Measurements from ENCODE around the gene ACTG1.

DNA sequence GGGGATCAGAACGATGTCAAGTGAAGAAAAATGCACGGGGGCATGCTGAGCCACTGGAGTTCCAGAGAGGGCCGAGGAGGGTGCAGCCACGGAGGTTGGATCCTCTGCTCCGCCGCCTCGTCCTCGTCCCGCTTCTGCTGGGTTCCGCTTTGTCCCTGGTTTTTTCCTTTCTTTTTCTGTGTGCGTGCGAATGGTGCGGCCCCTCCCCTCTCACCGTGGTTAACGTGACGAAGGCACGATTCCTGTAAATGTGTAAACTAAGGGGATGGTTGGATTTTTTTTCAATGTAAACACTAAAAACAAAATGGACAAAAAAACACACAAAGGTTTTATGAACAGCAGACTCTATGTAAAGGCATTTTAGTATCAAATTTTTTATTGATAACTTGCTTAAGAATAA lies 46.7 kb downstream of the ACTG1 start:
- TF ChIP-seq, protein P1, sequence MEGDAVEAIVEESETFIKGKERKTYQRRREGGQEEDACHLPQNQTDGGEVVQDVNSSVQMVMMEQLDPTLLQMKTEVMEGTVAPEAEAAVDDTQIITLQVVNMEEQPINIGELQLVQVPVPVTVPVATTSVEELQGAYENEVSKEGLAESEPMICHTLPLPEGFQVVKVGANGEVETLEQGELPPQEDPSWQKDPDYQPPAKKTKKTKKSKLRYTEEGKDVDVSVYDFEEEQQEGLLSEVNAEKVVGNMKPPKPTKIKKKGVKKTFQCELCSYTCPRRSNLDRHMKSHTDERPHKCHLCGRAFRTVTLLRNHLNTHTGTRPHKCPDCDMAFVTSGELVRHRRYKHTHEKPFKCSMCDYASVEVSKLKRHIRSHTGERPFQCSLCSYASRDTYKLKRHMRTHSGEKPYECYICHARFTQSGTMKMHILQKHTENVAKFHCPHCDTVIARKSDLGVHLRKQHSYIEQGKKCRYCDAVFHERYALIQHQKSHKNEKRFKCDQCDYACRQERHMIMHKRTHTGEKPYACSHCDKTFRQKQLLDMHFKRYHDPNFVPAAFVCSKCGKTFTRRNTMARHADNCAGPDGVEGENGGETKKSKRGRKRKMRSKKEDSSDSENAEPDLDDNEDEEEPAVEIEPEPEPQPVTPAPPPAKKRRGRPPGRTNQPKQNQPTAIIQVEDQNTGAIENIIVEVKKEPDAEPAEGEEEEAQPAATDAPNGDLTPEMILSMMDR (IDR thresholded peaks at IDR 0.05): no peak
- no peak for TF ChIP-seq EZH2 (IDR thresholded peaks at IDR 0.05; ENCODE audit: borderline replicate concordance, insufficient read depth, low read depth, low read length, poor library complexity, severe bottlenecking)

All from B cell (primary cell).